H1 (cell line): ENCODE measurements around the gene FAM98C. TPM values are rescaled to one million over a fixed set of nuclear protein-coding genes. Genes with fewer than 3 reads are reported as not detected.

Experiments
- CTCF ChIA-PET: fragments of 300-600 bp; sonication (Branson Sonifier 250); formaldehyde crosslinking; loops from one replicate; lab custom pipeline; 2021; ENCODE audit not compliant: partially characterized antibody; lab: Charles Lee
- POLR2A ChIA-PET: fragments of 300-600 bp; sonication (Branson Sonifier 250); formaldehyde crosslinking; loops from one replicate; lab custom pipeline; 2021; ENCODE audit warnings: inconsistent platforms; ENCODE audit not compliant: partially characterized antibody; lab: Charles Lee
- DNase-seq, 2 experiments: peaks; one replicate each; pipeline versions ENCODE4 v3.0.0 to v3.0.0-alpha.2; 2010 to 2022; ENCODE audit warnings: low spot score in 2 of 2, low read depth in 1 of 2, mixed read lengths in 1 of 2
- FAIRE-seq: peaks from 2 replicates; lab custom pipeline; 2011; peaks lifted over from hg19 to GRCh38; lab: Jason Lieb, UNC
- H2AFZ ChIP-seq: 2 replicates; pipeline ENCODE4 v1.8.1; 2012; ENCODE audit warnings: low read length, inconsistent platforms
- H2AK5ac ChIP-seq: 2 replicates; pipeline ENCODE4 v1.6.1; 2013; ENCODE audit warnings: low read depth, low read length
- H2BK120ac ChIP-seq: replicated peaks from 2 replicates; pipeline ENCODE3; 2013; ENCODE audit warnings: low read depth, low read length, inconsistent platforms
- H2BK12ac ChIP-seq: 2 replicates; pipeline ENCODE4 v1.6.1; 2013; ENCODE audit warnings: low read depth, low read length
- H2BK15ac ChIP-seq: 2 replicates; pipeline ENCODE4 v1.6.1; 2013; ENCODE audit warnings: low read length
- H2BK20ac ChIP-seq: 2 replicates; pipeline ENCODE4 v1.6.1; 2013; ENCODE audit warnings: low read length
- H2BK5ac ChIP-seq: 2 replicates; pipeline ENCODE4 v1.6.1; 2013; ENCODE audit warnings: low read depth, low read length
- H3K14ac ChIP-seq: 2 replicates; pipeline ENCODE4 v1.6.1; 2013; ENCODE audit warnings: inconsistent platforms; ENCODE audit not compliant: insufficient read length
- H3K18ac ChIP-seq: 2 replicates; pipeline ENCODE4 v1.6.1; 2013; ENCODE audit warnings: low read length; ENCODE audit errors: extremely low read depth
- H3K23ac ChIP-seq: 2 replicates; pipeline ENCODE4 v1.6.1; 2013; ENCODE audit warnings: inconsistent platforms; ENCODE audit not compliant: insufficient read length
- H3K23me2 ChIP-seq: 2 replicates; pipeline ENCODE4 v1.6.1; 2013; ENCODE audit warnings: low read depth, low read length
- H3K27ac ChIP-seq: 2 replicates; pipeline ENCODE4 v1.6.1; 2011; ENCODE audit warnings: low read depth, low read length, inconsistent platforms
- H3K27me3 ChIP-seq, 4 experiments: replicated peaks in 1 of 4; 1 replicate in 1 of 4; 2 replicates in 3 of 4; pipeline versions ENCODE4 v1.6.1 to v1.8.1; 2011 to 2013; ENCODE audit warnings: low read length in 3 of 4, mild to moderate bottlenecking in 3 of 4, inconsistent platforms in 2 of 4, mixed read lengths in 2 of 4, moderate library complexity in 1 of 4; ENCODE audit not compliant: control insufficient read depth in 3 of 4, insufficient read depth in 3 of 4; ENCODE audit errors: extremely low read depth in 1 of 4
- H3K36me3 ChIP-seq, 4 experiments: 2 replicates each; pipeline versions ENCODE4 v1.6.1 to v1.8.1; 2011 to 2013; ENCODE audit warnings: mild to moderate bottlenecking in 4 of 4, low read length in 3 of 4, moderate library complexity in 2 of 4, control low read depth in 1 of 4, inconsistent platforms in 1 of 4; ENCODE audit not compliant: insufficient read depth in 4 of 4, control insufficient read depth in 2 of 4
- H3K4ac ChIP-seq: replicated peaks from 2 replicates; pipeline ENCODE3; 2013; ENCODE audit warnings: low read length, low read depth, mixed read lengths, inconsistent platforms; ENCODE audit not compliant: insufficient read length
- H3K4me1 ChIP-seq, 4 experiments: replicated peaks in 1 of 4; 1 replicate in 1 of 4; 2 replicates in 3 of 4; pipeline versions ENCODE4 v1.6.1 to v1.8.1; 2011 to 2013; ENCODE audit warnings: low read length in 3 of 4, inconsistent platforms in 2 of 4, mixed read lengths in 1 of 4; ENCODE audit not compliant: insufficient read depth in 4 of 4, control insufficient read depth in 3 of 4
- H3K4me2 ChIP-seq, 2 experiments: 2 replicates each; pipeline versions ENCODE4 v1.6.1 to v1.8.1; 2011 to 2013; ENCODE audit warnings: low read depth in 2 of 2, low read length in 2 of 2, control low read depth in 1 of 2, inconsistent platforms in 1 of 2, mild to moderate bottlenecking in 1 of 2; ENCODE audit not compliant: insufficient read depth in 1 of 2
- H3K4me3 ChIP-seq, 4 experiments: fragments of 200-600, 300-600 bp in 1 of 4; sonication (generic), shearing (Covaris generic), sonication (Bioruptor Twin) in 1 of 4; 2 replicates each; pipeline versions ENCODE4 v1.5.1 to v1.8.1; 2011 to 2016; ENCODE audit warnings: low read length in 4 of 4, low read depth in 3 of 4, control low read depth in 2 of 4, inconsistent platforms in 2 of 4, mild to moderate bottlenecking in 2 of 4, mixed read lengths in 1 of 4, moderate library complexity in 1 of 4; ENCODE audit not compliant: insufficient read depth in 2 of 4; ENCODE audit errors: extremely low read depth in 1 of 4
- H3K56ac ChIP-seq: replicated peaks from 2 replicates; pipeline ENCODE3; 2013; ENCODE audit warnings: low read depth, mild to moderate bottlenecking, mixed read lengths, low read length, inconsistent platforms; ENCODE audit not compliant: insufficient read length
- H3K79me1 ChIP-seq: 2 replicates; pipeline ENCODE4 v1.6.1; 2013; ENCODE audit warnings: low read depth, low read length, control low read depth
- H3K79me2 ChIP-seq, 2 experiments: 2 replicates each; pipeline versions ENCODE4 v1.6.1 to v1.8.1; 2012 to 2013; ENCODE audit warnings: low read length in 2 of 2, mild to moderate bottlenecking in 2 of 2, inconsistent platforms in 1 of 2; ENCODE audit not compliant: insufficient read depth in 2 of 2, control insufficient read depth in 1 of 2
- H3K9ac ChIP-seq, 4 experiments: replicated peaks in 1 of 4; 1 replicate in 1 of 4; 2 replicates in 3 of 4; pipeline versions ENCODE4 v1.6.1 to v1.8.1; 2011 to 2013; ENCODE audit warnings: low read depth in 3 of 4, low read length in 3 of 4, control low read depth in 2 of 4, mild to moderate bottlenecking in 2 of 4, moderate library complexity in 2 of 4, inconsistent platforms in 1 of 4; ENCODE audit errors: extremely low read depth in 1 of 4
- H3K9me3 ChIP-seq, 2 experiments: 2 replicates each; pipeline versions ENCODE4 v1.6.1 to v1.8.1; 2012 to 2013; ENCODE audit warnings: mild to moderate bottlenecking in 2 of 2, moderate library complexity in 2 of 2, control low read depth in 1 of 2, inconsistent platforms in 1 of 2, low read depth in 1 of 2, low read length in 1 of 2, mixed read lengths in 1 of 2; ENCODE audit not compliant: insufficient read depth in 2 of 2
- H4K20me1 ChIP-seq, 2 experiments: replicated peaks in 1 of 2; 2 replicates each; pipeline versions ENCODE3 to v1.8.1; 2011 to 2013; ENCODE audit warnings: inconsistent platforms in 2 of 2, low read length in 2 of 2, mild to moderate bottlenecking in 1 of 2; ENCODE audit not compliant: insufficient read depth in 2 of 2, control insufficient read depth in 1 of 2
- H4K5ac ChIP-seq: 2 replicates; pipeline ENCODE4 v1.6.1; 2013; ENCODE audit warnings: low read length, low read depth, mixed read lengths, inconsistent platforms; ENCODE audit not compliant: insufficient read length
- H4K8ac ChIP-seq: 2 replicates; pipeline ENCODE4 v1.8.0; 2013; ENCODE audit warnings: mild to moderate bottlenecking, moderate library complexity, low read length, inconsistent platforms; ENCODE audit not compliant: insufficient read depth; ENCODE audit errors: extremely low read depth
- H4K91ac ChIP-seq: replicated peaks from 2 replicates; pipeline ENCODE3; 2013; ENCODE audit warnings: low read length, mixed read lengths, inconsistent platforms; ENCODE audit not compliant: insufficient read length
- CBX5 ChIP-seq: fragments of 300-800, 300-1000 bp; sonication (generic); IDR thresholded peaks from 2 replicates; pipeline ENCODE4 v1.7.1; 2016; ENCODE audit warnings: antibody characterized with exemption, low read length, low read depth
- MAFK ChIP-seq: IDR thresholded peaks from 2 replicates; pipeline ENCODE4 v1.6.1; 2012; ENCODE audit warnings: low read depth, mild to moderate bottlenecking, improper control_type of control experiment, low read length
- MAX ChIP-seq: IDR thresholded peaks from 2 replicates; pipeline ENCODE4 v1.6.1; 2012; ENCODE audit warnings: inconsistent platforms
- WGBS, 2 experiments: shearing (Covaris generic) in 1 of 2; methylation state at CpG; one replicate each; pipeline versions ENCODE4 v1.1.6 to v1.1.7; 2013 to 2015; ENCODE audit warnings: low lambda C conversion rate in 2 of 2, mixed read lengths in 2 of 2, inconsistent platforms in 1 of 2, low coverage in 1 of 2, missing lambda C conversion rate in 1 of 2; ENCODE audit not compliant: insufficient replicate concordance in 2 of 2, insufficient coverage in 1 of 2, insufficient read length in 1 of 2; ENCODE audit errors: extremely low coverage in 1 of 2, missing lambda C conversion rate in 1 of 2; 5-methylcytosine and 5-hydroxymethylcytosine counted together
- polyA plus RNA-seq, 7 experiments: library from polyadenylated mRNA; depleted of rRNA in 3 of 7; stranded (reverse) in 5 of 7; unstranded in 2 of 7; fragments of >200 nt in 5 of 7; fragments of 200-250 nt in 2 of 7; gene quantifications; 1 replicate in 5 of 7; 2 replicates in 1 of 7; 4 replicates in 1 of 7; pipeline versions ENCODE4 v1.2.1 to v1.2.3, GENCODE V29; 2011 to 2013; ENCODE audit warnings: missing spikeins in 2 of 7, mixed read lengths in 2 of 7
- total RNA-seq: library from RNA; stranded (reverse); fragmentation: NEBNext Ultra II Directional; extraction: Animal tissue kit (Norgen Biotek cat#: 25700); gene quantifications from 2 replicates; pipeline ENCODE4 v1.2.1, GENCODE V29; 2021

The FAM98C gene
- total and polyA plus RNA-seq, 2 of the 8 experiments (the other 6 are each of a cell fraction or from before 2014, with no cell fraction given), result 6.1 to 9.4 TPM

GRCh38 chr19:38445362-38445761 lies 42.5 kb downstream of the FAM98C start:
- Histone ChIP-seq H3K4me3 (no peak overlapping the region), H3K79me2 (no peaks in the 10 kb centered on the region), H2BK20ac (no peak overlapping the region), H4K91ac (no peak overlapping the region), H2BK120ac (no peak overlapping the region)
- TF ChIP-seq CBX5 (no peak), MAX (no peak), MAFK (no peak)
- TF ChIP-seq, all 59 proteins: peak for 0
- Histone ChIP-seq H3K18ac (no peak overlapping the region), H3K14ac (no peak overlapping the region), H3K27ac (no peak overlapping the region), H3K27me3 (no peaks in the 10 kb centered on the region), H3K9ac (no peak overlapping the region), H3K23me2 (no peaks in the 10 kb centered on the region), H3K4ac (no peak overlapping the region), H4K8ac (no peak overlapping the region), H3K23ac (no peak overlapping the region), H2AK5ac (no peak overlapping the region), H3K36me3 (peaks cover 4 to 7% (median 5%) of the 10 kb centered on the region in 4 experiments; a peak in 6 of 8 replicates), H3K79me1 (no peaks in the 10 kb centered on the region; the same call in 1 of the 2 replicates), H2AFZ (no peak overlapping the region), H3K4me2 (no peak overlapping the region), H2BK15ac (no peak overlapping the region), H4K5ac (no peak overlapping the region), H3K56ac (no peak overlapping the region), H2BK12ac (no peak overlapping the region), H3K9me3 (no peaks in the 10 kb centered on the region), H4K20me1 (peaks cover 0 to 2% of the 10 kb centered on the region in 2 experiments), H2BK5ac (no peak overlapping the region), H3K4me1 (peaks cover 0 to 5% (median 3%) of the 10 kb centered on the region in 4 experiments; a peak in 5 of 7 replicates)
- FAIRE-seq (no peak), DNase-seq (no peak)
- ChIA-PET POLR2A (interaction anchor here (0.9 to 1.4 kb wide), 2 partner anchors 8 to 42 kb away, joined by 3 to 4 read pairs; partner anchors contain the start of gene FAM98C), CTCF (interaction anchor here (1.2 kb wide), 1 partner anchor 42 kb away, joined by 8 read pairs; the partner anchor contains the start of gene FAM98C)
- WGBS, 2 experiments, result 94% methylated on average over 7 of the region's 7 CpGs; no CpG with 5 or more reads in 1 of the 2 experiments
